HFFc6 (cell line): ENCODE results near the gene ZNF569. TPM values are rescaled to one million over a fixed set of nuclear protein-coding genes. Genes with fewer than 3 reads are reported as not detected.

ENCODE experiments used
- DNase-seq: peaks from one replicate; pipeline ENCODE4 v3.0.0-alpha.2; 2018
- H3K27ac Mint-ChIP-seq: 2 replicates; pipeline ENCODE4 v1.8.0; 2020; ENCODE audit warnings: mild to moderate bottlenecking, mixed read lengths
- H3K27me3 Mint-ChIP-seq: 2 replicates; pipeline ENCODE4 v1.8.0; 2021; ENCODE audit warnings: mild to moderate bottlenecking, moderate library complexity, mixed read lengths; ENCODE audit not compliant: insufficient read depth
- H3K36me3 Mint-ChIP-seq: 2 replicates; pipeline ENCODE4 v1.8.0; 2021; ENCODE audit warnings: low read depth, mixed read lengths
- H3K4me1 Mint-ChIP-seq: 2 replicates; pipeline ENCODE4 v1.8.0; 2020; ENCODE audit warnings: low read depth, mixed read lengths
- H3K4me3 Mint-ChIP-seq: 2 replicates; pipeline ENCODE4 v1.8.0; 2020; ENCODE audit warnings: mild to moderate bottlenecking, moderate library complexity, mixed read lengths
- H3K9me3 Mint-ChIP-seq: 2 replicates; pipeline ENCODE4 v1.8.0; 2020; ENCODE audit warnings: mild to moderate bottlenecking, mixed read lengths
- CTCF ChIP-seq: fragments of 200-600 bp; sonication (generic); IDR thresholded peaks from 2 replicates; pipeline ENCODE4 v1.5.0; 2021; ENCODE audit warnings: antibody characterized with exemption, mild to moderate bottlenecking
- total RNA-seq, 6 experiments: library from RNA; stranded (reverse); fragmentation: NEBNext Ultra II Directional; extraction: Animal tissue kit (Norgen Biotek cat#: 25700); gene quantifications; 2 replicates in 1 of 6; 3 replicates in 5 of 6; pipeline ENCODE4 v1.2.3, GENCODE V29; 2021

Gene ZNF569
- total RNA-seq, 6 experiments from 2014 or later = 5.3 to 8.9 (median 6.2) TPM

DNA sequence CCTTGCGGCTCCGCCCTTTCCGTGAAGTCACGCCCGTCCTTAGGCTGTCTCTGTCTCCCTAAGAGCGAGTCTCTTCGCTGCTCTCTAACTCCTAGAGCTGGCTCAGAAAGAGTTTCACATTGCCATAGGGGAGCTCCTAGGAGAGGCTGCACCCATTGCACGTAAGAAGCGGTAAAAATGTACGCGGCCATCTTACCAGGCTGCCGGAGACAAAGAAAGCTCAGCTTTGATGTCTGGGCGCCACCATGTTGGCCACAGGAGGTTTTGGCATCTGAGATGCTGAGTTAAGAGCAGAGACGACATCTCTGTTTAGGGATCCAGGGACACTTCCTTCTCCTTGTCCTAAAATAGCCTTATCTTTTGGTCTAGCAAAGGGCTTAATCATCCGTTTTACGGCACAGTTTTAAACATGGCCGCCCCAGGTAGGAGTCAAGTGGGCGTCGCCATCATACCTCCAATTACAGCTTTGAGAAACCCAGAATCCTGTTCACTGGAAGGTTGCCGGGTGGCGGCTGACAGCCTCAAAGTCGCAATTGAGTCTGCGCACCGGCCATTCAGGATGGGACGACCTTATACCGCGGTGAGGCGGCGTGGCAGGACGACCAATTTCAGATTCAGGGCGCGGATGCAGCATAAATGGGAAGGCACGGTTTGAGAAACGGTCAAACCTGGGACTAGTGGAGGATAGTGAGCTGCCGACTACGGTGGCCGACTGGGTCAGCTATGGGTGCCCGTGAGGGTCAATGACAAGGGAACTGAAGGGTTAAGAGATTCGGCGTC lies 39.3 kb upstream of the ZNF569 start, which contains the start of gene ZNF793:
Gene ZNF793, plus strand, starts transcription at position 553 of the 780 bp plus-strand sequence. CDS start 16,501 bp downstream, outside the sequence.
- H3K4me3 Mint-ChIP-seq = no peak within 1 kb of the TSS
- no peak within 1 kb of the TSS for H3K27ac Mint-ChIP-seq
- TF ChIP-seq CTCF = no peak
- DNase-seq = peak; percentile 56
- H3K4me1 Mint-ChIP-seq = no peaks in the 10 kb centered on the region
- H3K36me3 Mint-ChIP-seq = peaks cover 23% of the 10 kb centered on the region
- H3K27me3 Mint-ChIP-seq = peaks cover 2% of the 10 kb centered on the region; the same call in 1 of the 2 replicates
- peaks cover 35% of the 10 kb centered on the region for H3K9me3 Mint-ChIP-seq

DNA sequence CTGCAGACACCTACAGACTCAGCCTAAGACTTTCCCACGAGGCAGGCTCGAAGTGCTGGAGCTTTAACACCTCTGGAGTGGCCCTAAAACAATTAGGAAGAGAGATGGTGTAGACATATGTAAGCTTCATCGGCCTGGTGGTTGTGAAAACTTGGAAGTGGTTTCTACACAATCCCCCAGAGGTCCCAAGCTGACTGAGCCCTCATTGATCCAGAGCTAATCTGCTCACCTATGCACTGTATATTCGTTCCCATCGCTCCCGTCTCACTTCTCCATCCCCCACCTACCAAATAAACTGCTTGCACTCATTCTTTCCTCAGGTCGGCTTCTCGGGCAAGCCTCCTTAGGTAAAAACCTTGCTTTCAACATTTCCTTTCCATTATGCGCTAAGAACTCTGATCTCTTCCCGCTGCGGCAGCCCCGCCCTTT lies 38.7 kb upstream of the ZNF569 start:
- no peak for TF ChIP-seq CTCF
- H3K36me3 Mint-ChIP-seq = peaks cover 23% of the 10 kb centered on the region
- no peak overlapping the region for H3K4me3 Mint-ChIP-seq
- H3K4me1 Mint-ChIP-seq = no peaks in the 10 kb centered on the region
- peaks cover 2% of the 10 kb centered on the region; the same call in 1 of the 2 replicates for H3K27me3 Mint-ChIP-seq
- no peak for DNase-seq
- peaks cover 36% of the 10 kb centered on the region for H3K9me3 Mint-ChIP-seq
- H3K27ac Mint-ChIP-seq = no peak overlapping the region

DNA sequence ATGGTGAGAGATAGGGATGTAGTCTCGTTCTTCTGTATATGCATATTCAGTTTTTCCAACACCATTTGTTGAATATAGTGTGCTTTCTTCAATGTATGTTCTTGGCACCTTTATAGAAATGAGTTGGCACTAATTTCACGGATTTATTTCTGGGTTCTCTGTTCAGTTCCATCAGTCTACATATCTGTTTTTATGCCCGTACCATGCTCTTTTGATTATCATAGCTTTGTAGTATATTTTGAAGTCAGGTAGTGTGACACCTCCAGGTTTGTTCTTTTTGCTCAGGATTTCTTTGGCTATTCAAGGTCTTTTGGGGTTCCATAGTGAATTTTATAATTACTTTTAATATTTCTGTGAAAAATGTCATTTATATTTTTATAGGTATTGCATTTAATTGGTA lies 25.0 kb upstream of the ZNF569 start:
- Mint-ChIP-seq H3K36me3 (peaks cover 22% of the 10 kb centered on the region), H3K27ac (no peak overlapping the region), H3K4me3 (no peak overlapping the region), H3K4me1 (no peaks in the 10 kb centered on the region), H3K9me3 (peaks cover 89% of the 10 kb centered on the region), H3K27me3 (no peaks in the 10 kb centered on the region)
- no peak for DNase-seq
- TF ChIP-seq CTCF = no peak

GRCh38 chr19:37484406-37485168 lies 17.3 kb upstream of the ZNF569 start:
- no peaks in the 10 kb centered on the region for H3K4me1 Mint-ChIP-seq
- H3K27me3 Mint-ChIP-seq = no peaks in the 10 kb centered on the region
- DNase-seq = no peak
- no peak overlapping the region for H3K4me3 Mint-ChIP-seq
- H3K9me3 Mint-ChIP-seq = peaks cover 94% of the 10 kb centered on the region
- no peak overlapping the region for H3K27ac Mint-ChIP-seq
- peaks cover 64% of the 10 kb centered on the region for H3K36me3 Mint-ChIP-seq
- no peak for TF ChIP-seq CTCF

DNA sequence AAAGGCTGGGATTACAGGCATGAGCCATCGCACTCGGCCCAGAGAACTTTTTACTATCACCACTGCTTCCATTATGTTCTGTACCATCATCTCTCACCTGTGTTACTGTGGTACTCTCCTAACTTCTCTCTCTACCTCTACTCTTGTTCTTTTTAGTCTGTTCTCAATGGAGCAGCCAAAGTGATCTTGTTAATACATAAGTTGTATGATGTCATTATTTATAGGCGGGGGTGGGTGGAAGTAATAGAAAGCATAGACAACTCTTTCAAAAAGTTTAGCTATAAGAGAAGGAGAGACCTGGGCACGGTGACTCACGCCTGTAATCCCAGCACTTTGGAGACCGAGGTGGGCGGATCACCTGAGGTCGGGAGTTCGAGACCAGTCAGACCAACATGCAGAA lies 4.9 kb upstream of the ZNF569 start:
- H3K36me3 Mint-ChIP-seq = peaks cover 43% of the 10 kb centered on the region
- peaks cover 22% of the 10 kb centered on the region for H3K4me1 Mint-ChIP-seq
- no peak overlapping the region for H3K27ac Mint-ChIP-seq
- H3K27me3 Mint-ChIP-seq = no peaks in the 10 kb centered on the region; the same call in 1 of the 2 replicates
- no peak for TF ChIP-seq CTCF
- DNase-seq = no peak
- H3K4me3 Mint-ChIP-seq = no peak overlapping the region
- H3K9me3 Mint-ChIP-seq = peaks cover 51% of the 10 kb centered on the region
